Stimulated activated CD4-positive, alpha-beta T cell treated with anti-CD3 and anti-CD28 coated beads, Interleukin-1b, Interleukin-23, amount 100 ng/mL, for 24 hours (primary cell): ENCODE results near the gene PFKM.

ENCODE experiments used
- DNase-seq, 4 experiments: peaks; one replicate each; pipeline ENCODE4 v3.0.0-alpha.2; 2020; ENCODE audit warnings: low read depth in 4 of 4, low spot score in 1 of 4

The PFKM gene

GRCh38 chr12:48185181-48185919 is 66.2 kb downstream of the PFKM start:
- DNase-seq = no peak

- DNase-seq = no peak
Measured at GRCh38 chr12:48187916-48188695, 68.9 kb downstream of the PFKM start.

DNA sequence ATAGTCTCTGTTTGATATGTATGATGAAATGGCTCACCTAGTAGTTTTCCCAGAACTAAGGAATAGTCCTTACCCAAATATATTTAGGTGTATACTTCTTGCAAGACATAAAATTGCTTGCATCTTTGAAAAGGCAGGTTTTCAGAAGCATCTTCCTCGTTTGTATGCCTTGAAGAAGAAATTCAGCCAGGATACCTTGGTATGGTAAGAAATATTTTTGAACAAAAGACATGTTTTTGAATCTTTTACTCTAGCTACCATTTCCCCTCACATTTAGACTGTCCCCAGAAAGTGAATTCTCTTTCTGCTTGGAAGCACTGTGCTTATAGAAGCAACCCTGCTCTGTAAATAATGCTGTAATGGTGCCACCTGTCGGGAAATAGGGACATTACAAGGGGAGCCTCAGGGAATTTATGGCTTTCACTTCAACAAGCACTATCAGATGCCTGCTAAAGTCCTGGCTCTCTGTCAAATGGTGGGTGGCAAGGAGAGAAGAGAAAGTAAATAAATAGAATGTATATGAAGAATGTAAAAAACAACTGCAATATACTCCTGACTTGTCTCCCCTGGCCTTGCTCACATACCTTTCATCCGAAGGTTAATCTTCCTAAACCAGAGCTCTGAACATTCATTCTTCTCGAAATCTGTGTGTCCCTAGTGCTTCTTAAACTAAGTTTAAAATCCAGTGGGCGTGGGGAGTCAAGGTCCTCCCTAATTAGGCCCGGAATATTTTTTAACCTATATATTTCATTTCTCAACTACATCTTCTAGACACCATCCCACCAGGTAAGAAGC is 70.4 kb downstream of the PFKM start:
- DNase-seq = peak in 3 of 4 experiments; percentile 39 to 66 (median 55)

DNA sequence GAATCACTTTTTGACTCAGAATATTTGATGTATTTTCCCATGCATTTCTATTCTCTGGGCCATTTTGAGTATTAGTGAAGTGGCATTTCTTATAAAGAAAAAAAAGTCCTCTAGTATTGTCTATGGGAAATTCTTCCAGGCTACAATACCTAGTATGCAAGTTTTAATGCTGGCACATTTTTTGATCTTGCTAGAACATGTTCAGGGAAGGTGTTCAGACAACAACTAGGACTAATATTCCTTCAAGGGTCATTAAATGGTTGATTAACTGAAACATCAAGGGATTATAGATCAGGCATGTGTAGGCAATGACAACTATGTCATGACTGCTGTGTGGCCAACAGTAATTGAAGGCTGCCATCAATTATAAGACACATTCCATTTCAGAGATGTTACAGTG is 71.9 kb downstream of the PFKM start:
- DNase-seq = no peak

GRCh38 chr12:48192861-48193260 is 73.7 kb downstream of the PFKM start:
- DNase-seq = no peak

GRCh38 chr12:48193623-48194022 is 74.5 kb downstream of the PFKM start:
- DNase-seq = no peak

DNA sequence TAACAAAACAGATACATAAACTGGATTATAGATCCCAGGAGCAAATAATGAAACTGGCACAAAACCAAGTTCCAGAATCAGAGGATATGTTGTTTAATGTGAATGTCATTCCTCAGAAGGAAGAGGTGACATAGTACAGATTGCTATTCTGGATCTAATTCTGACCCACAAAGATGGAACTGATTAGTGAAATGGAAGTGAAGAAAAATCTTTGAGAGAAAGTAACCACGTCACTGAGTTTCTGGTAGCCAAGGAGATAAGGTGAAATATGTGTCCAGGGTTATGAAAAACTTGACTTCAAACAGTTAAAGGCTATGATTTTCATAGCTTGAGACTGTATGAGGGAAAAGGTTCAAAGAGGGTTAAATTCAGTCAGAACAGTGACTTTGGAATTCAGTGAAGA is 75.6 kb downstream of the PFKM start:
- DNase-seq = no peak
